Measurements from ENCODE around the gene COL24A1. TPM values are rescaled to one million over a fixed set of nuclear protein-coding genes. Genes with fewer than 3 reads are reported as not detected.

COL24A1 gene
- total and polyA plus RNA-seq, 2 of the 13 experiments (the other 11 are each of a cell fraction or from before 2014, with no cell fraction given), result 0.04 to 0.13 TPM

DNA sequence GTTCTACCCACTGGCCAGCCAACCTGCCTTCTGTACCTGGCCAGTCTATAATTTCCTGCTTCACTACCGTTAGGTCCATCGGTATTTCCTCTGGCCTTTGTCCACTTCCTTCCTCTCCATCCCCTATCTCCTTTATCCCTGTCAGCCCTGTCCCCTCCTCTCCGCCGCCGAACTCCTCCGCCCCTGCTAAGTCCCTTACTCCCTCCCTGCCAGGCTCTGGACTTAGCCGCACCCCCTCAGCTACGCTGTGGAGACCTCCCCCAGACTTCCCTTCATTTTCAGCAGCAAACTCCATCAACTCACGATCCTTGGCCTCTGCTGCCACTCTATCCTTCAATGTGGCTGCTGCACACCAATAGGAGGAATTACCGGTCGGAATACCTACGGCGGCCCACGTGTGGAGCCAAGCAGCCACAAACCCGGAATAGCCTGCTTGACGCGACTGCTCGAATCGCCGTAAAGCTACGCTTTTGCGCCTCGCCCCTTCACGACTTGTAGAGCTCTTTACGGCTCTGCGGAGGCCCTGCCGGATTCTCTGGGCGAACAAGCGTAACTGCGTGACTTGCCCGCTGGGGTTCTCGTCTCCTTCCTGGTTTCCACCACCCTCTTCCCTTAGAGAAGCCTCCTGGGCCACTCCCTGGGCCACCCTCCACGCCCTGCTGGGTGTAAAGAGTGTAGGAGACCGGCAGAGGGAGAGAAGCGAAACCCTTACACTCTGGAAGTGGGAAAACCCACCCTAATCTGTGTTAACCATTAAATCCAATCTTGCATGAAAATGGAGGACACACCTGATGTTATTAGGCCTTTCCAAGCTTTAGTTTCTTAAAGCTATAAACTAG is 448.4 kb downstream of the COL24A1 start, which contains the start of gene ZNHIT6 (continued):
- TF ChIP-seq, protein P1, sequence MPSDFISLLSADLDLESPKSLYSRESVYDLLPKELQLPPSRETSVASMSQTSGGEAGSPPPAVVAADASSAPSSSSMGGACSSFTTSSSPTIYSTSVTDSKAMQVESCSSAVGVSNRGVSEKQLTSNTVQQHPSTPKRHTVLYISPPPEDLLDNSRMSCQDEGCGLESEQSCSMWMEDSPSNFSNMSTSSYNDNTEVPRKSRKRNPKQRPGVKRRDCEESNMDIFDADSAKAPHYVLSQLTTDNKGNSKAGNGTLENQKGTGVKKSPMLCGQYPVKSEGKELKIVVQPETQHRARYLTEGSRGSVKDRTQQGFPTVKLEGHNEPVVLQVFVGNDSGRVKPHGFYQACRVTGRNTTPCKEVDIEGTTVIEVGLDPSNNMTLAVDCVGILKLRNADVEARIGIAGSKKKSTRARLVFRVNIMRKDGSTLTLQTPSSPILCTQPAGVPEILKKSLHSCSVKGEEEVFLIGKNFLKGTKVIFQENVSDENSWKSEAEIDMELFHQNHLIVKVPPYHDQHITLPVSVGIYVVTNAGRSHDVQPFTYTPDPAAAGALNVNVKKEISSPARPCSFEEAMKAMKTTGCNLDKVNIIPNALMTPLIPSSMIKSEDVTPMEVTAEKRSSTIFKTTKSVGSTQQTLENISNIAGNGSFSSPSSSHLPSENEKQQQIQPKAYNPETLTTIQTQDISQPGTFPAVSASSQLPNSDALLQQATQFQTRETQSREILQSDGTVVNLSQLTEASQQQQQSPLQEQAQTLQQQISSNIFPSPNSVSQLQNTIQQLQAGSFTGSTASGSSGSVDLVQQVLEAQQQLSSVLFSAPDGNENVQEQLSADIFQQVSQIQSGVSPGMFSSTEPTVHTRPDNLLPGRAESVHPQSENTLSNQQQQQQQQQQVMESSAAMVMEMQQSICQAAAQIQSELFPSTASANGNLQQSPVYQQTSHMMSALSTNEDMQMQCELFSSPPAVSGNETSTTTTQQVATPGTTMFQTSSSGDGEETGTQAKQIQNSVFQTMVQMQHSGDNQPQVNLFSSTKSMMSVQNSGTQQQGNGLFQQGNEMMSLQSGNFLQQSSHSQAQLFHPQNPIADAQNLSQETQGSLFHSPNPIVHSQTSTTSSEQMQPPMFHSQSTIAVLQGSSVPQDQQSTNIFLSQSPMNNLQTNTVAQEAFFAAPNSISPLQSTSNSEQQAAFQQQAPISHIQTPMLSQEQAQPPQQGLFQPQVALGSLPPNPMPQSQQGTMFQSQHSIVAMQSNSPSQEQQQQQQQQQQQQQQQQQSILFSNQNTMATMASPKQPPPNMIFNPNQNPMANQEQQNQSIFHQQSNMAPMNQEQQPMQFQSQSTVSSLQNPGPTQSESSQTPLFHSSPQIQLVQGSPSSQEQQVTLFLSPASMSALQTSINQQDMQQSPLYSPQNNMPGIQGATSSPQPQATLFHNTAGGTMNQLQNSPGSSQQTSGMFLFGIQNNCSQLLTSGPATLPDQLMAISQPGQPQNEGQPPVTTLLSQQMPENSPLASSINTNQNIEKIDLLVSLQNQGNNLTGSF (CRISPR knock-in tag; IDR thresholded peaks at IDR 0.05), result no peak
- TF ChIP-seq ZFP36L1 (CRISPR knock-in tag; IDR thresholded peaks at IDR 0.05) (peak; percentile 52; the same call in 1 of the 2 replicates), BRD4 (CRISPR knock-in tag; IDR thresholded peaks at IDR 0.05) (no peak; the same call in 1 of the 2 replicates), ZNF850 (CRISPR knock-in tag; conservative IDR thresholded peaks at IDR 0.05) (peak; percentile 76; the same call in 1 of the 2 replicates), NCOA2 (CRISPR knock-in tag; IDR thresholded peaks at IDR 0.05) (peak; percentile 55; the same call in 1 of the 2 replicates), ZFP1 (CRISPR knock-in tag; IDR thresholded peaks at IDR 0.05) (peak; percentile 30; the same call in 1 of the 2 replicates), BCL6 (CRISPR knock-in tag; IDR thresholded peaks at IDR 0.05) (peak; percentile 42), TSC22D2 (CRISPR knock-in tag; IDR thresholded peaks at IDR 0.05; ENCODE audit: borderline replicate concordance) (no peak), HOXA9 (CRISPR knock-in tag; IDR thresholded peaks at IDR 0.05; ENCODE audit: borderline replicate concordance) (no peak), ZNF773 (CRISPR knock-in tag; IDR thresholded peaks at IDR 0.05; ENCODE audit: borderline replicate concordance) (no peak), ZMAT3 (CRISPR knock-in tag; conservative IDR thresholded peaks at IDR 0.05) (no peak), NR3C1 (CRISPR knock-in tag; IDR thresholded peaks at IDR 0.05) (no peak), MTF2 (CRISPR knock-in tag; IDR thresholded peaks at IDR 0.05; ENCODE audit: borderline replicate concordance) (no peak), FOXP1 (IDR thresholded peaks at IDR 0.05) (no peak), FOXP1 (CRISPR knock-in tag; IDR thresholded peaks at IDR 0.05) (0 out of 2 replicates have a peak, but pooled peaks have one; percentile 30), ZKSCAN5 (CRISPR knock-in tag; IDR thresholded peaks at IDR 0.05) (no peak), TARDBP (CRISPR knock-in tag; IDR thresholded peaks at IDR 0.05) (peak; percentile 52), FOXO1 (CRISPR knock-in tag; IDR thresholded peaks at IDR 0.05) (peak; percentile 27; the same call in 1 of the 2 replicates)
- TF ChIP-seq, protein P2, sequence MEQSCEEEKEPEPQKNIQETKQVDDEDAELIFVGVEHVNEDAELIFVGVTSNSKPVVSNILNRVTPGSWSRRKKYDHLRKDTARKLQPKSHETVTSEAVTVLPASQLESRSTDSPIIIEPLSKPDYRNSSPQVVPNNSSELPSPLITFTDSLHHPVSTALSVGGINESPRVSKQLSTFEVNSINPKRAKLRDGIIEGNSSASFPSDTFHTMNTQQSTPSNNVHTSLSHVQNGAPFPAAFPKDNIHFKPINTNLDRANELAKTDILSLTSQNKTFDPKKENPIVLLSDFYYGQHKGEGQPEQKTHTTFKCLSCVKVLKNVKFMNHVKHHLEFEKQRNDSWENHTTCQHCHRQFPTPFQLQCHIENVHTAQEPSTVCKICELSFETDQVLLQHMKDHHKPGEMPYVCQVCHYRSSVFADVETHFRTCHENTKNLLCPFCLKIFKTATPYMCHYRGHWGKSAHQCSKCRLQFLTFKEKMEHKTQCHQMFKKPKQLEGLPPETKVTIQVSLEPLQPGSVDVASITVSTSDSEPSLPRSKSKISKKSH (CRISPR knock-in tag; IDR thresholded peaks at IDR 0.05; ENCODE audit: borderline replicate concordance), result peak; percentile 77; the same call in 1 of the 2 replicates
- TF ChIP-seq, protein P3, sequence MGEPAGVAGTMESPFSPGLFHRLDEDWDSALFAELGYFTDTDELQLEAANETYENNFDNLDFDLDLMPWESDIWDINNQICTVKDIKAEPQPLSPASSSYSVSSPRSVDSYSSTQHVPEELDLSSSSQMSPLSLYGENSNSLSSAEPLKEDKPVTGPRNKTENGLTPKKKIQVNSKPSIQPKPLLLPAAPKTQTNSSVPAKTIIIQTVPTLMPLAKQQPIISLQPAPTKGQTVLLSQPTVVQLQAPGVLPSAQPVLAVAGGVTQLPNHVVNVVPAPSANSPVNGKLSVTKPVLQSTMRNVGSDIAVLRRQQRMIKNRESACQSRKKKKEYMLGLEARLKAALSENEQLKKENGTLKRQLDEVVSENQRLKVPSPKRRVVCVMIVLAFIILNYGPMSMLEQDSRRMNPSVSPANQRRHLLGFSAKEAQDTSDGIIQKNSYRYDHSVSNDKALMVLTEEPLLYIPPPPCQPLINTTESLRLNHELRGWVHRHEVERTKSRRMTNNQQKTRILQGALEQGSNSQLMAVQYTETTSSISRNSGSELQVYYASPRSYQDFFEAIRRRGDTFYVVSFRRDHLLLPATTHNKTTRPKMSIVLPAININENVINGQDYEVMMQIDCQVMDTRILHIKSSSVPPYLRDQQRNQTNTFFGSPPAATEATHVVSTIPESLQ (CRISPR knock-in tag; conservative IDR thresholded peaks at IDR 0.05), result 0 out of 2 replicates have a peak, but pooled peaks have one; percentile 80
- TF ChIP-seq, protein P4, sequence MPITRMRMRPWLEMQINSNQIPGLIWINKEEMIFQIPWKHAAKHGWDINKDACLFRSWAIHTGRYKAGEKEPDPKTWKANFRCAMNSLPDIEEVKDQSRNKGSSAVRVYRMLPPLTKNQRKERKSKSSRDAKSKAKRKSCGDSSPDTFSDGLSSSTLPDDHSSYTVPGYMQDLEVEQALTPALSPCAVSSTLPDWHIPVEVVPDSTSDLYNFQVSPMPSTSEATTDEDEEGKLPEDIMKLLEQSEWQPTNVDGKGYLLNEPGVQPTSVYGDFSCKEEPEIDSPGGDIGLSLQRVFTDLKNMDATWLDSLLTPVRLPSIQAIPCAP (CRISPR knock-in tag; IDR thresholded peaks at IDR 0.05; ENCODE audit: low read depth), result no peak
